K562 (cell line): ENCODE data around the gene TBL1X. TPM values are rescaled to one million over a fixed set of nuclear protein-coding genes. Genes with fewer than 3 reads are reported as not detected.

Experiments used
- ARID1B ChIP-seq: fragments of 450-650 bp; IDR thresholded peaks from 2 replicates; pipeline ENCODE4 v1.6.1; 2016; ENCODE audit warnings: antibody characterized with exemption, mild to moderate bottlenecking, inconsistent platforms
- HMG20A ChIP-seq: fragments of 450-650 bp; formaldehyde crosslinking; conservative IDR thresholded peaks from 2 replicates; pipeline ENCODE4 v1.4.0; 2020; ENCODE audit warnings: mild to moderate bottlenecking, mixed read lengths
- HMGN3 ChIP-seq: IDR thresholded peaks from 2 replicates; pipeline ENCODE4 v1.6.1; 2011; ENCODE audit warnings: borderline replicate concordance, low read depth, mild to moderate bottlenecking, mixed read lengths, low read length; ENCODE audit not compliant: insufficient read length; ENCODE audit errors: extremely low read depth
- NFE2L1 ChIP-seq: fragments of 450-650 bp; IDR thresholded peaks from 2 replicates; pipeline ENCODE4 v1.6.1; 2016; ENCODE audit warnings: missing genetic modification characterization, low read depth, mild to moderate bottlenecking, missing compliant biosample characterization, moderate library complexity, borderline replicate concordance
- RFX5 ChIP-seq: IDR thresholded peaks from 2 replicates; pipeline ENCODE4 v1.6.1; 2011; ENCODE audit warnings: low read depth, mild to moderate bottlenecking, improper control_type of control experiment, low read length
- SMARCC2 ChIP-seq: fragments of 450-650 bp; IDR thresholded peaks from 2 replicates; pipeline ENCODE4 v1.6.1; 2017; ENCODE audit warnings: antibody characterized with exemption, moderate library complexity, mild to moderate bottlenecking, low read depth
- SNAPC5 ChIP-seq: fragments of 250-450 bp; sonication (Bioruptor Pico); IDR thresholded peaks from 2 replicates; pipeline ENCODE4 v1.8.0; 2021; ENCODE audit warnings: moderate library complexity, mild to moderate bottlenecking, inconsistent platforms
- TCF3 ChIP-seq: sonication (generic); formaldehyde crosslinking; IDR thresholded peaks from 2 replicates; pipeline ENCODE4 v1.4.0; 2020; ENCODE audit warnings: mild to moderate bottlenecking, missing genetic modification reagents
- TCFL5 ChIP-seq: fragments of 250-450 bp; sonication (Bioruptor Pico); conservative IDR thresholded peaks from 2 replicates; pipeline ENCODE4 v1.6.1; 2021; ENCODE audit warnings: mild to moderate bottlenecking, moderate library complexity, matching md5 sums
- USF1 ChIP-seq: sonication (generic); formaldehyde crosslinking; IDR thresholded peaks from 2 replicates; pipeline ENCODE4 v1.9.0; 2022; ENCODE audit warnings: mild to moderate bottlenecking, missing genetic modification reagents
- ZBTB11 ChIP-seq, 3 experiments: fragments of 200-800 bp in 1 of 3; fragments of 250-450 bp in 1 of 3; fragments of 450-650 bp in 1 of 3; sonication (Bioruptor Pico) in 1 of 3; sonication (Bioruptor generic) in 1 of 3; formaldehyde crosslinking in 1 of 3; IDR thresholded peaks; 2 replicates each; pipeline versions ENCODE4 v1.6.1 to v1.8.0; 2016 to 2022; ENCODE audit warnings: mild to moderate bottlenecking in 2 of 3, missing genetic modification characterization in 2 of 3, missing compliant biosample characterization in 1 of 3, moderate library complexity in 1 of 3
- ZBTB2 ChIP-seq: fragments of 450-650 bp; IDR thresholded peaks from 2 replicates; pipeline ENCODE4 v1.6.1; 2016; ENCODE audit warnings: antibody characterized with exemption
- ZFP30 ChIP-seq: fragments of 250-450 bp; sonication (Bioruptor Pico); IDR thresholded peaks from 2 replicates; pipeline ENCODE4 v1.8.0; 2022; ENCODE audit warnings: moderate library complexity, mild to moderate bottlenecking, inconsistent platforms, borderline replicate concordance
- ZNF175 ChIP-seq: fragments of 200-800 bp; sonication (Bioruptor generic); IDR thresholded peaks from 2 replicates; pipeline ENCODE4 v1.6.1; 2016; ENCODE audit warnings: low read depth, mild to moderate bottlenecking, missing genetic modification characterization, missing compliant biosample characterization
- ZNF24 ChIP-seq: fragments of 450-650 bp; IDR thresholded peaks from 2 replicates; pipeline ENCODE4 v1.6.1; 2016
- ZNF395 ChIP-seq: fragments of 200-800 bp; sonication (Bioruptor generic); IDR thresholded peaks from 2 replicates; pipeline ENCODE4 v1.6.1; 2017; ENCODE audit warnings: missing genetic modification characterization, missing compliant biosample characterization
- ZNF449 ChIP-seq: fragments of 250-450 bp; sonication (Bioruptor Pico); IDR thresholded peaks from 2 replicates; pipeline ENCODE4 v1.8.0; 2022; ENCODE audit warnings: moderate library complexity, mild to moderate bottlenecking, inconsistent platforms
- ZNF717 ChIP-seq: fragments of 250-450 bp; sonication (Bioruptor Pico); IDR thresholded peaks from 2 replicates; pipeline ENCODE4 v1.5.0; 2021
- ZNF77 ChIP-seq: fragments of 250-450 bp; sonication (Bioruptor Pico); IDR thresholded peaks from 2 replicates; pipeline ENCODE4 v1.5.0; 2020
- polyA plus RNA-seq, 8 experiments: library from polyadenylated mRNA; depleted of rRNA in 4 of 8; stranded (reverse) in 5 of 8; unstranded in 3 of 8; fragments of >200 nt; fragmentation: Nextera tagmentation in 2 of 8; fragmentation: Illumina TruSeq in 1 of 8; extraction: Ambion mirVana in 2 of 8; extraction: Trizol in 1 of 8; gene quantifications; 2 replicates each; pipeline versions ENCODE4 v1.2.1 to v1.2.3, GENCODE V29; 2011 to 2014; ENCODE audit warnings: inconsistent platforms in 1 of 8, missing spikeins in 1 of 8
- total RNA-seq, 7 experiments: library from RNA; depleted of rRNA in 6 of 7; stranded (reverse); fragments of >200 nt in 6 of 7; fragmentation: Illumina TruSeq in 2 of 7; extraction: Trizol in 2 of 7; gene quantifications; 2 replicates each; pipeline versions ENCODE4 v1.2.1 to v1.2.3, GENCODE V29; 2011 to 2021; ENCODE audit warnings: low replicate concordance in 1 of 7

Gene TBL1X
- total and polyA plus RNA-seq, 9 of the 15 experiments (the other 6 are each of a cell fraction or from before 2014, with no cell fraction given) = 6.0 to 49.6 (median 19.7) TPM

GRCh38 chrX:9515973-9516538 lies 51.2 kb downstream of the TBL1X start (continued):
- peak in 1 of 3 experiments; percentile 85; a peak in 2 of 6 replicates for TF ChIP-seq ZBTB11 (CRISPR knock-in tag; IDR thresholded peaks at IDR 0.05)
- TF ChIP-seq ZNF24 = no peak
- TF ChIP-seq SMARCC2 = peak; percentile 75; the same call in 1 of the 2 replicates
- no peak for TF ChIP-seq HMG20A (CRISPR knock-in tag)
- TF ChIP-seq RFX5 = no peak
- no peak for TF ChIP-seq SNAPC5 (CRISPR knock-in tag)
- peak; percentile 90 for TF ChIP-seq TCF3
- TF ChIP-seq ZFP30 (CRISPR knock-in tag) = no peak
- peak; percentile 94 for TF ChIP-seq ARID1B
- 0 out of 2 replicates have a peak, but pooled peaks have one; percentile 28 for TF ChIP-seq ZNF175
- peak; percentile 80 for TF ChIP-seq HMGN3
- peak; percentile 67 for TF ChIP-seq ZNF395 (CRISPR knock-in tag)
- no peak for TF ChIP-seq USF1
- no peak for TF ChIP-seq ZNF717 (CRISPR knock-in tag)
- no peak for TF ChIP-seq NFE2L1 (tag)
- no peak for TF ChIP-seq TCFL5
- TF ChIP-seq ZBTB2 = peak; percentile 19; the same call in 1 of the 2 replicates
- no peak for TF ChIP-seq ZNF77
- no peak for TF ChIP-seq ZNF449 (CRISPR knock-in tag)
